Left renal pelvis (tissue), 4 donors: ENCODE data around the gene FGD5. TPM values are rescaled to one million over a fixed set of nuclear protein-coding genes. Genes with fewer than 3 reads are reported as not detected.

ENCODE experiments used
- DNase-seq, 4 donors: peaks; one replicate each; pipeline ENCODE4 v3.0.0-alpha.2; 2013; ENCODE audit warnings: low read depth in 4 of 4, low spot score in 3 of 4
- polyA plus RNA-seq, 4 donors: library from polyadenylated mRNA; unstranded; fragments of 120-200 nt; gene quantifications; one replicate each; pipeline ENCODE4 v1.2.1, GENCODE V29; 2013; ENCODE audit not compliant: insufficient read length in 4 of 4

Gene FGD5
- polyA plus RNA-seq, 4 donors: 21.6 to 37.3 (median 23.1) TPM

DNA sequence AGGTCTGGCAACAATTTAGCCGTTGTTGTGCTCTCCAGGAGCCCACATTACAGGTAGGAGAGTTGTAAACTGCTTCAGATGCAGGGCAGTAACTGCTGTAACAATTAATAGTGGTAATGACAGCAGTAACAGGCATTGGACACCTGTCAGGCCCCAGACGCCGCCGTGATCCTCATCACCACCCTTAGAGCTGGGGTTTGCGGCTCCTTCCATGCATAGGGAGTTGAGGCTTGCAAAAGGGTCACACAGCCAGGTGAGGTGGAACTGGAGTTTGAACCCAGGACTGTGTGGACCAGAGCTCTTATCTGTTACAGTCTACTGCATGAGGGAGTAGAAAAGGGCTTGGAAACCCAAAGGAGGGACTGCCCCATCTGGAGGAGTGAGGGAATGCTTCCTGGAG, 101.8 kb downstream of the FGD5 start:
- no peak for DNase-seq

DNA sequence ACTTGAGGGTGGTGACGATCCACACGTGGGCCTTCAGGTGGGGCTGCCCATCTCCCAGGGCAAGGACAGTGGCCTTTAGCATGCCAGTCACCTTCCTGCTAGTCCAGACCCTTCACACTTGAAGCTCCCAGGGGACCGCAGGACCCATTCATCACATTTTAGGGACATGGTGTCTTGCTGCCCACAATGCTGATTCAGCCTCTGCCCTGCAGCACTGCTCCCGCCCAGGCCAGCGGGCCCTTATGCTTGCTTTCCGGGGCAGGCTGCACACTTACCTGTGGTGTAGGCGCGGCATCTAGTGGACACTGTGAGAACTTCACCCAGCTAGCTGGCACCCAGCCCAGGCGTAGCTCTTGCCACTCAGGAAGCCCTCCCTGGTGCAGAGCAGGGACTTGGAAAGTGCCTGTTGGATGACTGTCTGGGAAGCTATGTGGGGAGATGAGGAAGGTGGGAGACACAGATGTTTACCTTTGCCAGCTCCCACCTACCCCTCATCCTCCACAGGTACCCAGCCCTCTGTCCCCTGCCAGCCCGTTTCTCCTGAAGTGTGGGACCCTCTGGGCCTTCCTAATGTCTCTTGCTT, 102.4 kb downstream of the FGD5 start:
- DNase-seq: peak; percentile 64 to 78 (median 72)

DNA sequence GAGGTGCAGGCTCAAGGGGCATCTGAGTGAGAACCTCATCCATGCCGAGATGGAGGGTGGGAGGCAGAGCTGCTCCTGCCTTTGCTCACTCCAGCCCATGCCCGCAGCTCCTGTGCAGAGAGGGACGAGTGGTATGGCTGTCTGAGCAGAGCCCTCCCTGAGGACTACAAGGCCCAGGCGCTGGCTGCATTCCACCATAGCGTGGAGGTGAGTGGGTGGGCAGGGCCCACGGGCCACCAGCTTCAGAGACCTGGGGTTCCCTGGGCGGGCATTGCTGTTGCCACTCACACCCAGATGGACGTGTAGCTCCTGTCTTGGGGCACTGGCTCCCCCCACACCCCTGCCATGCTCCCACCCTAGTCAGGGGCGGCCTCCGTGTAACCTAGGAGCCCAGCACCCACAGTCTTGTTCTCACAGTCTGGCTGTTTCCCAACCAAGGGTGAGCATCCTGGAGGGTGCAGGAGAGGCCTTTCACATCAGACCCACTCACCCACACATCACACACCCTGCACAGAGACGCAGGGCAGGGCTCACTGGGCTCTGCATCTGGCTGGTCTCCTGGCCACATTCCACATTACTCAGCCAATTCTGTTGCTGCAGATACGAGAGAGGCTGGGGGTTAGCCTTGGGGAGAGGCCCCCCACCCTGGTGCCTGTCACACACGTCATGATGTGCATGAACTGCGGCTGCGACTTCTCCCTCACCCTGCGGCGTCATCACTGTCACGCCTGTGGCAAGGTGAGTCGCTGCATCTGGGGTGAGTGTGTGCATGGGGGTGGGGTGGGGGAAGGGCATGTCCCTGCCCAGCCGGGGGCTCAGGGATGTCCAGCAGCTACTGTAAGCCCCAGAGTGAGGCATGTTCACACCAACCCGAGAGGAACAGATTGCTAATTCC, 103.3 kb downstream of the FGD5 start:
- DNase-seq: no peak

DNA sequence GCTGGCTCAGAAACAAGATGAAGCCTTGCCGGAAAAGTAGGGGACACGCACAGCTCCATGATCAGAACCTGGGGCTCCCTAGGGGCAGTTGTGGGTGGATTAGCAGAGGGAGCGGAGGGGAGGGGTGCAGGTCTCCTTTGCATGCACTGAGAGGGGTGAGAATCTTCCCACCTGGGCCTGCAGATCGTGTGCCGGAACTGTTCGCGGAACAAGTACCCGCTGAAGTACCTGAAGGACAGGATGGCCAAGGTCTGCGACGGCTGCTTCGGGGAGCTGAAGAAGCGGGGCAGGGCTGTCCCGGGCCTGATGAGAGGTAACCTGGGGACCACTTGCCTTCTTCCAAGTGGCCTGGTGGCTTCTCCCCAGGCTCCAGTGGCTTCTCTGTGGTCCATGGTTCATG, 104.1 kb downstream of the FGD5 start:
- DNase-seq: no peak

DNA sequence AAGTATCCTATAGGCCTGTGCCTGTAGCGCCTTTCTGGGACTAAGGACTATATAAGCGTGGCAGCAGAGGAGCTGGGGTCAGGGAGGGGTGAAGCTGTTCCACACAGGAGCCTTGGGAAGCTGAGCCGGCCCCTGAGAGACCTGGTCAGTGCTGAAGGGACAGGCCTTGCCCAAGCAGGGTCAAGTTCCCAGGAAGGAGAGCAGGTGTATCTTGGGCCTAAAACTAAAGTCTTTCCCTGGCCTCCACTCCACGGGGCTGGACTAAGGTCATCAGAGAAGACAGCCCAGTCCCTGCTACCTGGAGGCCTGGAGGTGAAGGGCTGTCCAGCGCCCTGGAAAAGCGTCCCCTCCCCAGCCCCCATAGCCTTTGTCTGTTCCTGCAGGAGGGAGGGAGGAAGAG, 104.7 kb downstream of the FGD5 start:
- DNase-seq: no peak

DNA sequence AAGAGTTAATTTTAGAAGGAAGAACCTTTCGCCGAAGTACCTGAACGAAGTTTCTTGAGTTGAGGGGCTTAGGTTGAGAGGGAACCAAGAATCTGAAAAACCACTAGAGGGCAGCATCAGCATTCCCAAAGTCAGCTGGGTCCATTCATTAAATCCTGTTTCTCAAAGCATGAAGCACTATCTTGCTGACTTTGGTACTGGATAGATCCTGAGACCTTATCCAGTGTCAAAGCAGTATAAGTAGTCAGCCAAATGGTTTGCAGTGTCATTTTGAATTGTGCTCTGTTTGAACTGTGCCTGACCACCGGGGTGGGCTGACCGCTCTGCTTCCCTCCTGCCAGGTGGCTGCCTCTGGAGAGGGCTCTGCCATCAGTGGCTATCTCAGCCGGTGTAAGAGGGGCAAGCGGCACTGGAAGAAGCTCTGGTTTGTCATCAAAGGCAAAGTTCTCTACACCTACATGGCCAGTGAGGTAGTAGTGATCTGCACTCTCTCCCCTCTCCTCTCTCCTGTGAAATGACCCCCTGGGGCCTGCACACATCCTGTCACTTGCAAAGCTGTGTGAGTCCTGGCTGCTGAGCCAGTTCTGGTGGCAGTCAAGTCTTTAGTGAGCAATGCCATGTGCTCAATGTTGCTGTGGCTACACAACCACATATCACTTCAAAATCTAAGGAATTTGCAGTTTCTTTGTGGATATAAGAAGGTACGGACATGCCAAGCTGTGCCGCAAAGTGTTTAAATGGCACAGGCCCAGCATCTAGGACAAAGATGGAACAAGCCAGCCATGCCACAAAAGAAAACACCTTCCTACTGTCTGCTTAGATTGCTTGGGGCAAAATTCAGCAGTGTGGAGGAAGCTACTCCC, 107.2 kb downstream of the FGD5 start:
- peak in 3 of 4 donors; percentile 36 to 66 (median 54) for DNase-seq

DNA sequence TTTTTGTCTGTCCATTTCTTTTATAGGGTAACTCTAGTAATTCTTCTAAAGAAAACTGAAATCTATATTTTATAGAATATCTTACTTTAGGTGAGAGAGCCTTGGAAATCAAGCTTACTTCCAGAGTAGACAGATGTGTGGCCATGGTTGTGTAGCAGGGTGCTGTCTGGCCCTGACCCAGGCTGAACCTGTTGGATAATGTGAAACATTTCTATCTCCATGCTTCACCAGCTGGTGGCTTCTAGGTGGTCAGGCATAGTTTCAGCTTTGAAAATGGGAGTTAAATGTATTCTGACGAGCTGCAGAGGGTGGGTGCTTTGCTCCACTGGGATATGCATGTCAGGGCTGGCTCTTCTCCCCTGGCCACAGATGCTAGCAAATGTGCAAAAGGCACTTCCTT, 107.8 kb downstream of the FGD5 start:
- DNase-seq: no peak

DNA sequence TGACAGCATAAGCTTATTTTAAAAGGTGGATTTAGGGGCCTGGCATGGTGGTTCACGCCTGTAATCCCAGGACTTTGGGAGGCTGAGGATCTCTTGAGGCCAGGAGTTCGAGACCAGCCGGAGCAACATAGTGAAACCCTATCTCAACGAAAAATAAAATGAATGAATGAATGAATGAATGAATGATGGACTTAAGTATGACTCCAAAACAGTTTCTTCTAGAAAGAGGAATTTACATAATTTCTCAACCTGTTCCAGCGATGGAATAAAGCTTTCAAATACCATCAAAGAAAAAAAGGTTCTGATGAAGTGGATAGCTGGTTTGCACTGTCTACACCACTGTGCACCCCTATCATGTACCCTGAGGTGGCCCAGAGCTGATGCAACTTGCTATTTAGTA, 108.5 kb downstream of the FGD5 start:
- DNase-seq: no peak

DNA sequence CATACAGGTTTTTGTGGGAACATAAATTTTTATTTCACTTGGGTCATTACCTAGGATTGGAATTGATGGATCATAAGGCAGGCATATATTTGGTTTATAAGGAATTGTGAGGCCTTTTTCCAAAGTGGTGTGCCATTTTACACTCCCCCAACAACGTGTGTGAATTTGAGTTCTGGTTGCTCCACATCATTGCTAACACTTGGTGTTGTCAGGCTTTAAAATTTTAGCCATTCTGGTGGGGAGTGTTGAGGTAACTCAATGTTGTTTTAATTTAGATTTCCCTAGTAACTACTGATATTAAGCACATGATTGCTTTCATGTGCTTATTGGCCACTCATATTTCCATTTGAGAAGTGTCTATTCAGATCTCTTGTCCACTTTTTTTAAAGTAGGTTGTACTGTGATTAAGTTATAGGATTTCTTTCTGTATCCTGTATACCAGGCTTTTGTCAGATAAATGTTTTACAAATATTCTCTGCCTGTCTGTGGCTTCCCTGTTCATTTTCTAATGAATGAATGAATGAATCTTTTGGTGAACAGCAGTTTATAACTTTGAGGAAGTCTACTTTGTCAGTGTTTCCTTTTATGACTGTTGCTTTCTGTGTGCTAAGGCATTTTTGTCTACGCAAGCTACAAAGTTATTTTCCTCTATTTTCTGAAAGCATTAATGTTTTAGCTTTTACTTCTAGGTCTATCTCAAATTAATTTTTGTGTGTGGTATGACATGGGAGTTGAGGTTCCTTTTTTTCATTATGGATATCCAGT, 110.7 kb downstream of the FGD5 start:
- DNase-seq: no peak

DNA sequence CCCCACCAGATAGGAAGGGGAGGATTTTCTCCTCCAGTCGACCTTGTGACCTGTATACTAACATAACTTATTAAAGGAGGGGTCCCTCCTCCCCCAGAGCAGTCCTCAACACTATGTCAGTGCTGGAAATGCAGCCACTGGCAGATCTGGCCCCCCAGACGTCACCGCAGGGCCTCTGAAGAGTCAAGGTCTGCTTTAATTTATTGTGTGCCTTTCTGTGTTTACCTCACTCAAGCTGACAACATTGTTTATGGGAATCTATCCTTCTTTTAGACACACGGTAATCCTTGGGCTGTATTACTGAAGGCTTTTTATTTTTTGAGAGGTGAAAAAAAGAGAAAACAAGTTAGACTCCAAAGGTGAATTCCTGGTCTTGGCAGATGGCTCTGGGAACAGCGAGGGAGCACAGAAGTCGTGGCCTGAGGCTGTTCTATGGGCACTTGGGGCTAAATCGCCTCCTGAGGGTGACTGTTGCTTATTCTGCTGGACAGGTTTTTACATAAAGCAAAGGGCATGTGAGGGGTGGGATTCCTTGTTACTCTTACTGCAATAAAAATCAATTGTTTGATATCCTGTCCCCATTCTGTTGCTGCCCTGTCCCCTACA, 115.2 kb downstream of the FGD5 start:
- DNase-seq: no peak

DNA sequence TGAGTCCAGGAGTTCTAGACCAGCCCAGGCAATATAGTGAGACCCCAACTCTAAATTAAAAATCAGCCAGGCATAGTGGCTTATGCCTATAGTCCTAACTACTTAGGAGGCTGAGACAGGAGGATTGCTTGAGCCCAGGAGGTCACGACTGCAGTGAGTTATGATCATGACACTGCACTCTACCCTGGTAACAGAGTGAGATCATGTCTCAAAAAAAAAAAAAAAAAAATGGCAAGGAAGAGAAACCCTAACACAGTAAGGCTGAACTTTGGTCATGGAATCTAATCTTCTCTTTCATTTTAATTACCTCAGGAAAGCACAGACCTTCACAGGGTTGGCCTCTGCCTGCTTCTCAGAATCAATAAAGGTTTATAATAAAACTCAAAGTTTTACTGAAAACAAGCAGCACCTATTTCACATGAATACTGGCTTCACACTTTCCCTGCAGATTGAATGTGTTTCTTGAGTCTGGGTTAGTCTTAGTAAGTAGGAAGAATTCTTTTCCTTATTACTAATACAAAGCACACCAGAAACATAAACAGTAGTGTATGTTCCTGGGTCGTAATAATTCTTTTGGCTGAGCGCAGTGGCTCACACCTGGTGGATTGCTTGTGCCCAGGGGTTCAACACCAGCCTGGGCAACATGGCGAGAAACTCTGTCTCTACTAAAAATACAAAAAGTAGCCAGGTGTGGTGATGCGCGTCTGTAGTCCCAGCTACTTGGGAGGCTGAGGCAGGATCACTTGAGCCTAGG, 117.0 kb downstream of the FGD5 start:
- no peak for DNase-seq

DNA sequence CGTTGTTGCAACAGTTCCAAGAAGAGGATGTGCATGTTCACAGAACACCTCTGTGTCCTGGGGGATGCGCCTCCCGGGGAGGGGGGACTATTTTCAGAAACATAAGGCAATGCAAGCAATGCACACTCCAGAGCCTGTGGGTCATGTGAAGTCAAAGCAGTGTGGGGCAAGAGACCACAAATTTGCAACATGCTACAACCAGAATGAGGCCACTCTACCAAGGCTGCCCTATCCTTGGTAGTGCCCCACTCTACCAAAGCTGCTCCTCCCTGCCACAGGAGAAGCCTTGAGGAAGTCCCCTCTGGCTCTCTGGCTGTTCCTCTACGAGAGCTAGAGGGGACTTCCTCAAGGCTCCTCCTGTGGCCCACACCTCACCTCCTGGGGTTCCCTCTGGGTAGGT, 120.2 kb downstream of the FGD5 start:
- no peak for DNase-seq

DNA sequence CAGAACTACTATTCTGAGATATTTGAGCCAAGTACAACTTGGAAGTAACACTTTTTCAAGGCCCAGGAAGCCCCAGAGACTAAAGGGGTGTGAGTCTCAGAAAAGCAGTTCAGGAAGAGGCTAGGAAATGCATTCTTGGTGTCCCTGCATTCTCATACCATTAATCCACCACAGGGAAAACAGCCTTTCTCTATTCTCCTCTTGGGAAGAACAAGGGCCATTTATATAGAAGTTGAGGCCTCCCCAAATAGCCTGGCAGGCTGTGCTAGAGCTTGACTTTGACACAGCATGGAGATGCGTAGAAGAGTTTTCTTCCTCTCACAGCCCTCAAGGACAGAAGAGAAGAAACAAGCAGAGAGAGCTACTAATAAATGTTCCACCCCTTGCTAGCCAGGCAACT, 123.1 kb downstream of the FGD5 start:
- no peak for DNase-seq

DNA sequence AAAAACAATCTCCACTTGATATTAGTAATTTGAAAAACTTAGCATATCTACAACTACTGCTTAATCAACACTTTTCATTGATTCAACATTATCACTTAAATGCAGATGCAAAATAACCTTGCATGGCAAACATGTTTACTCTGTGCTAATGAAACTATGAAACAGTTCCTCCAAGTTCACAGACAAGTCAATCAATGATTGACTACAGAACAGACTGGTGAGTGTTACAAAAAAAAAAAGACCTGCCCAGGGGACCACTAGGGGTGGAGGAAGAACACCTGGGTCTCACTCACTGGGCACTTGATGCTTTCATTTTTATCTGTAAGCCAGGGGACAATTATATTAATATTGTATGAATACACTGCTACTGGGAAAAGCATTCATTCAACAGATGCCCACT, 124.3 kb downstream of the FGD5 start:
- peak in 1 of 4 donors; percentile 29 for DNase-seq

DNA sequence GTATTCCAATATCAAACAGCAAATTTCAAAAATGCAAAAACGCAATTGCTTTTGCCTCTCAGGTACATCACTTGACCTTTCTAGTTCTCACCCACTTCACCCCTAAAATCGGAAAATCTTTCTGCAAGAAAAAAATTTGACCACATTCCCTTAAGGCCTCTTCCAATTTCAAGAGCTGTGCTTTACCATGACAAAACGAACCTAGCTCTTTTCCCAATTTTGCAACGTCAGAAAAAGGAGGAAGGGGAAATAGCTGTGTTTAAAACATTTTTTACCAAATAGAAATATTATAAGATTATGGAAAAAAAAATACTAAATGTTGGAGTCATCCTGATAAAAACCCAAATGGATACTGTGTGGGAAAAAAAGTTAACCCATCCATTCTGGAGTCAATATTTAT, 127.5 kb downstream of the FGD5 start:
- DNase-seq: no peak

DNA sequence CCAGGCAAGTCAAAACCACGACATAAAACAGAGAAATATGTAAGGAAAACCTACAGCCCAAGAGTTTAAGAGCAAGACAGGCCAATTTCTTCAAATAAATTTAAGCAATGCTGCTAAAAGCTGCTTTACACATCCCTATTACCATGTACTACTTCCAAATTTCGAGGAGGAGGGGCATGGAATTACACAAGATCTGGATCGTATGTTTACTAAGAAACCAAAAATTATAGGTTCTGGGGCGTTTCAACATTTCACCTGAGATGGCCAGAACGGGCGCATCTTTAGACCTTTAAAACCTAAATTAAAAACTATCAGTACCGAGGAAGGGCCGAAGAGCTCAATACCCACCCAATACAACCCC, 128.0 kb downstream of the FGD5 start:
- DNase-seq: peak in 1 of 4 donors; percentile 12

DNA sequence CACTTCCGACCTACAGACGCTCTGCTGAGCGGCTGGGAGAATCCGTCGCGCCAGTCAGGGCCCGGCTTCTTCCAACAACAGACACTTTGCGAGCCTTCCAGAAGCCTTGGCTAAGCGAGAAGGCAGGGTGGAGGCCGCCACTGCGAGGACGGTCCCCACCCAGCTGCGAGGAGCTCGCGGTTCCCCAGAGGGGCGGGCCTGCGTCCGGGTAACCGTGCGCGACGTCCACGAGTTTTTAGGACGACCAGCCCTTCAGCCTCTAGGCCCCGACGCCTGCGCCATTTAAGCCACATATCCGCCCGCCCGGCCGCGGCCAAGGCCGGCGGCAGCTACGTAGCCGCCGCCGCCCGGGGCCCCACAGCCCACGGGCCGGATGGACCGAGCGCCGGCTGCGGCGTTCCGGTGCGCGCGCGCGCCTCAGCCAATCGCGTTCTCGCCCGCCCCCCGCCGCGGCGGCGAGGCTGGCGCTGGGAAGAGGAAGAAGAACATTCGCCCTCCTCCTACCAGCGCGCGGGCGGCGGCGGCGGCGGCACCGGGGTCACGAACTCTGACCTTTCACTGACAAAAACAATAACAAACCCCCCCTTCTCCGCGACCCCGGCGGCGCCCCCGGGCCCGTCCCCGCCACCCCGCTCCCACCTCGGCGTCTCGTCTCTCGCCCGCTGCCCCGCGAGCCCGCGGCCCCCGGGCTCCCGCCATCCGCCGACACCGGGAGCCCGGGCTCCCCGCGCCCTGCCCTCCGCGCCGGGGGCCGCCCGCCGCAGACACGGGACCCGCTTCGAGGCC, 128.5 kb downstream of the FGD5 start, which contains the start of gene NR2C2:
TSS of gene NR2C2 (plus strand) at position 484 of the 786 bp plus-strand sequence. CDS start 56,332 bp downstream, outside the sequence.
- peak in 3 of 4 donors; percentile 36 to 64 (median 64) for DNase-seq

DNA sequence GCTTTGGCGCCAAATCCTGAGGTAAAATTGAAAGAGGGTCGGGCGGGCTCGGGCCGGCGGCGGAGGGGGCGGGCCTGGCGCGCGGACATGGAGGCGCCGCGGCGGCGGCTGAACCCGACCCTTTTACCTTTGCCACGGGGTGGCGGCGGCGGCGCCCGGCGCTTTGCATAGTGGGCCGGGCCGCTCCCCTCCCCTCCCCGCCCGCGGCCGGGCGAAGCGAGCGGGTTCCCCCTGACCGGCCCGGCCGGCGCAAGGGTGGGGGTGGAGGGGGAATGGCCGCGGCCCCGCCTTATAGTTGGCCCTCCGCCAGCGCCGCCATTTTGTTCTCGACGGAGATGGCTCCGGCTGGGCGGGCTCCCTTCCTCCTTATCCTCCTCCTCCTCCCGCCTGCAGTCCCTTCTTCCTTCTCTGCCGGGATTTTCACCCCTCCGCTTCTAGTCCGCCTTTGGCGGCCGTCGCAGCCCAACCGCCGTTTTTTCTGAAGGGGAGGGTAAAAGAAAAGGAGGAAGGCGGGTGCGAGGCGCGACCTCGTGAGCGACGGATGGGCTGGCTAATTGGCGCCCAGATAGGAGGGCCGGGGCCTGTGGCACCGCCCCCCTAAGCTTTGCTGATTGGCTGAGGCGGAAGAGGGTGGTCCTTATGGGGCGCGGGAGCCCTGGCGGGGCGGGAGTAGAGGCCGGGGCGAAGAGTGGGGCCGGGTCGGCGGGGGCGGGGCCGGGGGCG, 129.3 kb downstream of the FGD5 start:
- DNase-seq: peak; percentile 94 to 96 (median 96)
